Measurements from ENCODE around the gene RALA. TPM values are rescaled to one million over a fixed set of nuclear protein-coding genes. Genes with fewer than 3 reads are reported as not detected.

RALA gene
- total RNA-seq, 1 experiment from 2014 or later, result 27.3 TPM

DNA sequence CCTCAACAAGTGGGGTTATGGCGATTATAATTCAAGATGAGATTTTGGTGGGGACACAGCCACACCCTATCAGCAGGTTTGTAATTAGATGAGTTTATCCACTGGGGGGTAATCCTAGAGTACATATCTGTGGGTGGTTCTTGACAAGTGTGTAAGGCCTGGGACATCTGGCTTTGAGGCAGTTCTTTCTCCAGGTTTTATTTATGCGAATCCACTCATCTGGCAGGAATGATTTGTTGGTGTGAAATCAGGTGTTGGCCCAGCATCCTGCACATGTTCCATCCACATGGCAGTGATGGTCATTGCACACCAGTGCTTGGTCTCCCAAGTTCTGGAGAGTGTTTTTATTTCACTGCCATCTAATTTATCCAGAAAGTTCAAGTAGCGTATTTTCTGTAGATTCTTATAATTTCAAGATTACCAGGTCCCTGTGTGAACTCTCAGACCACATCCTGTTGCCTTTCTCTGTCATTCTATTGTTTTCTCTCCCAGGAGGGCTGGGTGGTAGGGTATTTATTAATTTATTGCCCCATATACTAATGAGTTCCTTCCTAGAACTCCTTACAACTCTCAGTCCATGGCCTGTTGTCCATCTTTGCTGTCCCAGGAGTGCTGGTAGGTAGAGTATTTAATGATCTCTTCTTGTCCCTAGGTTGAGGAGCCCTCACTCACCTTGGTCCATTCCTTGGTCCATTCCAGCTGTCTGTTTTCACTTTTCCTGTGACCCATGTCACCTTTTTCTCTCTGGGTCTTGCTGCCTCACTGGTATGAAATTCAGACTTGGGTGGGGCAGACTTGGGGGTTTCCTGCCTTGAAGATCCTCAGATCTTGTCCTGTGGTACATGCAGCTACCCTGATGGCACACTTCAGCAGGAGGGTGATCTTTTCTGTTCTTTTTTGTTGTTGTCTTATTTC lies 10.4 kb downstream of the RALA start:
- Histone ChIP-seq H3K4me1 (ENCODE audit: control insufficient read depth in 1 of 2, insufficient read depth in 2 of 2, low read length in 2 of 2) (peaks cover 0 to 8% of the 10 kb centered on the region in 2 experiments; a peak in 1 of 4 replicates), H2AFZ (ENCODE audit: low read depth, low read length, poor library complexity, severe bottlenecking) (no peak overlapping the region), H3K36me3 (ENCODE audit: control insufficient read depth in 1 of 2, insufficient read depth in 2 of 2, low read length in 2 of 2) (peaks cover 0 to 5% of the 10 kb centered on the region in 2 experiments; a peak in 1 of 4 replicates), H3K27ac (ENCODE audit: low read depth, low read length) (no peak overlapping the region), H3K9ac (ENCODE audit: low read length) (no peak overlapping the region), H3K27me3 (ENCODE audit: insufficient read depth, low read length) (no peaks in the 10 kb centered on the region), H3K4me3 (replicated peaks in 1 of 2; ENCODE audit: low read depth in 1 of 2, low read length in 2 of 2) (no peak overlapping the region), H3K79me2 (ENCODE audit: insufficient read depth, low read length) (peaks cover 92% of the 10 kb centered on the region), H3K4me2 (ENCODE audit: low read length) (no peak overlapping the region), H4K20me1 (ENCODE audit: insufficient read depth) (0 out of 2 replicates have a peak, but pooled peaks cover 8% of the 10 kb centered on the region), H3K9me3 (ENCODE audit: control insufficient read depth in 1 of 2, insufficient read depth in 1 of 2, low read depth in 1 of 2, low read length in 2 of 2) (no peaks in the 10 kb centered on the region), H3K9me2 (ENCODE audit: insufficient read depth) (no peaks in the 10 kb centered on the region)
- ATAC-seq, result no peak
- ChIA-PET POLR2A (no interaction called here), CTCF (no interaction called here), RAD21 (ENCODE audit: low non-redundant PET in 1 of 2, low total read pairs in 2 of 2, uncharacterized antibody in 2 of 2, unreplicated experiment in 2 of 2) (no interaction called here)
- no TSS peak for BruUV-seq (replicated peaks)
- intact Hi-C loops (cut with micrococcal nuclease), result no loop called here
- no peak for TF ChIP-seq ZFX (IDR thresholded peaks at IDR 0.05)
- TF ChIP-seq, protein P1, sequence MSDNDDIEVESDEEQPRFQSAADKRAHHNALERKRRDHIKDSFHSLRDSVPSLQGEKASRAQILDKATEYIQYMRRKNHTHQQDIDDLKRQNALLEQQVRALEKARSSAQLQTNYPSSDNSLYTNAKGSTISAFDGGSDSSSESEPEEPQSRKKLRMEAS (IDR thresholded peaks at IDR 0.05), result no peak
- no peak for TF ChIP-seq POLR2AphosphoS5 (IDR thresholded peaks at IDR 0.05; ENCODE audit: low read depth, low read length)
- no peak for TF ChIP-seq SRF (IDR thresholded peaks at IDR 0.05; ENCODE audit: low read depth)
- no peak for TF ChIP-seq EZH2phosphoT487 (IDR thresholded peaks at IDR 0.05; ENCODE audit: borderline replicate concordance)
- no peak for TF ChIP-seq FOSL1 (IDR thresholded peaks at IDR 0.05; ENCODE audit: low read depth)
- TF ChIP-seq, protein P2, sequence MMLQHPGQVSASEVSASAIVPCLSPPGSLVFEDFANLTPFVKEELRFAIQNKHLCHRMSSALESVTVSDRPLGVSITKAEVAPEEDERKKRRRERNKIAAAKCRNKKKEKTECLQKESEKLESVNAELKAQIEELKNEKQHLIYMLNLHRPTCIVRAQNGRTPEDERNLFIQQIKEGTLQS (IDR thresholded peaks at IDR 0.05), result no peak
- TF ChIP-seq SIN3A (IDR thresholded peaks at IDR 0.05; ENCODE audit: low read depth), result no peak
- no peak for DNase-seq (ENCODE audit: low read depth, low spot score)

DNA sequence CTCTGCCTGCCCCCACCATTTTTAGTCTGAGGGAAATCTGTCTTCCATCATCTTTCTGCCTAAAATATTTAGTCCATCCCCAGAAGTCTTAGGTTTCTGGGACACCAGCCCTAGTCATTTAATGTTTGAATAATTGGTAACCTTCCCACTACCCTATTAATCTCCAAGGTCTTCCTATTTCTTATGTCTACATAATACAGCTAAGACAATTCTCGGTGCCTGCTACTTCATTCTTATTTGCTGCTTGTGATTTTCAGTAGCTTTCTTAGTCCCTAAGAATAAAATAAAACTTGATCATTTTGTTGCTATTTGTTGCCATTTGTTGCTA lies 11.1 kb downstream of the RALA start:
- Histone ChIP-seq H3K79me2 (ENCODE audit: insufficient read depth, low read length) (peaks cover 90% of the 10 kb centered on the region), H3K9me3 (ENCODE audit: control insufficient read depth in 1 of 2, insufficient read depth in 1 of 2, low read depth in 1 of 2, low read length in 2 of 2) (no peaks in the 10 kb centered on the region), H3K4me3 (replicated peaks in 1 of 2; ENCODE audit: low read depth in 1 of 2, low read length in 2 of 2) (no peak overlapping the region), H4K20me1 (ENCODE audit: insufficient read depth) (0 out of 2 replicates have a peak, but pooled peaks cover 8% of the 10 kb centered on the region), H3K27me3 (ENCODE audit: insufficient read depth, low read length) (no peaks in the 10 kb centered on the region), H3K9me2 (ENCODE audit: insufficient read depth) (no peaks in the 10 kb centered on the region), H3K27ac (ENCODE audit: low read depth, low read length) (no peak overlapping the region), H3K4me2 (ENCODE audit: low read length) (no peak overlapping the region), H2AFZ (ENCODE audit: low read depth, low read length, poor library complexity, severe bottlenecking) (no peak overlapping the region), H3K36me3 (ENCODE audit: control insufficient read depth in 1 of 2, insufficient read depth in 2 of 2, low read length in 2 of 2) (peaks cover 0 to 5% of the 10 kb centered on the region in 2 experiments; a peak in 1 of 4 replicates), H3K9ac (ENCODE audit: low read length) (no peak overlapping the region), H3K4me1 (ENCODE audit: control insufficient read depth in 1 of 2, insufficient read depth in 2 of 2, low read length in 2 of 2) (peaks cover 0 to 8% of the 10 kb centered on the region in 2 experiments; a peak in 1 of 4 replicates)
- TF ChIP-seq, protein P2 (IDR thresholded peaks at IDR 0.05), result no peak
- no peak for TF ChIP-seq CBX3 (IDR thresholded peaks at IDR 0.05; ENCODE audit: low read depth)
- TF ChIP-seq YY1 (IDR thresholded peaks at IDR 0.05; ENCODE audit: extremely low read depth, insufficient replicate concordance, low read depth, low read length), result no peak
- TF ChIP-seq, protein P1 (IDR thresholded peaks at IDR 0.05), result no peak
- no peak for TF ChIP-seq ELF1 (IDR thresholded peaks at IDR 0.05; ENCODE audit: borderline replicate concordance, low read depth)
- intact Hi-C loops (cut with micrococcal nuclease), result no loop called here
- CTCF ChIA-PET, result no interaction called here
- POLR2A ChIA-PET, result no interaction called here
- ATAC-seq (no peak), DNase-seq (ENCODE audit: low read depth, low spot score) (no peak)
- no TSS peak for BruUV-seq (replicated peaks)
- RAD21 ChIA-PET (ENCODE audit: low non-redundant PET in 1 of 2, low total read pairs in 2 of 2, uncharacterized antibody in 2 of 2, unreplicated experiment in 2 of 2), result no interaction called here
